ENCODE measurements around the gene BLZF1.

BLZF1 gene

DNA sequence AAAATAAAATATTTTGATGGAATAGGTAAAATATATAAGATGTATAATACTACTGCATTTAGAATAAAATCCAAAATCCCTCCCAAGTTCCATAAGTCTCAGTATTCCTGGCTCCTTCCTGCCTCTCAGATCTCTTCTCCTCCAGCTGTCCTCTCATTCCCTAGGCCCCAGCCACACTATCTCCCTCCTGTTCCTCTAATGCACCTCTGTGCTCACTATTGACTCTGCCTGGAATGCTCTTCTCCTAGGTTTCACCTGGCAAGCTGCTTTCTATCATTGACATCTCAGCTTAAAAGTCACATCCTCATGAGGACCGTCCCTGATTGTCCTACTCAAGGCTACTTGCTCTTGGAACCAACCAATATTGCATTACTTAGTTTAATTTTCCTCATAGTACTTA, 7.6 kb upstream of the BLZF1 start:
- H3K4me3 ChIP-seq (ENCODE audit: low read length in 2 of 2) = no peak overlapping the region

DNA sequence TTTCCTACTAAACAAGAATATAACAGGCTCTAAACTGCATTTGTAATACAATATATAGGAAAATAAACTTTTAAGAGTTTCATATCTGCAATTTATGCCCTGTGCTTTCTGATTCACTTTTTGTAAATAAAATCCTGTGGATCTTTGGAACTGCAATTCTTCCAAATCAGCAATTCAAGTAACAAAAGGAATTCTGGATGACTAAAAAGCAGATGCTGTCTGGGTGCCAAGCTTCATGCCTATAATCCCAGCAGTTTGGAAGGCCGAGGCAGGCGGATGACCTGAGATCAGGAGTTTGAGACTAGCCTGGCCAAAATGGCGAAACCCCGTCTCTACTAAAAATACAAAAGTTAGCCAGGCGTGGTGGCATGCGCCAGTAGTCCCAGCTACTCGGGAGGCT, 6.7 kb upstream of the BLZF1 start:
- Histone ChIP-seq H3K4me1 (ENCODE audit: control insufficient read depth in 2 of 2, insufficient read depth in 2 of 2, low read length in 2 of 2) (no peaks in the 10 kb centered on the region), H3K36me3 (ENCODE audit: control insufficient read depth in 2 of 2, insufficient read depth in 2 of 2, low read length in 2 of 2) (no peaks in the 10 kb centered on the region), H3K27me3 (ENCODE audit: control insufficient read depth in 2 of 2, insufficient read depth in 2 of 2, low read length in 2 of 2) (no peaks in the 10 kb centered on the region), H3K9ac (ENCODE audit: low read depth in 1 of 2, low read length in 2 of 2) (no peak overlapping the region), H3K27ac (ENCODE audit: low read depth in 2 of 2, low read length in 2 of 2) (no peak overlapping the region), H3K4me3 (ENCODE audit: low read length in 2 of 2) (no peak overlapping the region), H3K9me3 (ENCODE audit: control insufficient read depth in 2 of 2, low read length in 2 of 2) (no peaks in the 10 kb centered on the region)

More for the DNA sequence above, 7.6 kb upstream of the BLZF1 start:
- Histone ChIP-seq H3K36me3 (ENCODE audit: control insufficient read depth in 2 of 2, insufficient read depth in 2 of 2, low read length in 2 of 2) (no peaks in the 10 kb centered on the region), H3K4me1 (ENCODE audit: control insufficient read depth in 2 of 2, insufficient read depth in 2 of 2, low read length in 2 of 2) (no peaks in the 10 kb centered on the region), H3K9me3 (ENCODE audit: control insufficient read depth in 2 of 2, low read length in 2 of 2) (no peaks in the 10 kb centered on the region), H3K27ac (ENCODE audit: low read depth in 2 of 2, low read length in 2 of 2) (no peak overlapping the region), H3K9ac (ENCODE audit: low read depth in 1 of 2, low read length in 2 of 2) (no peak overlapping the region), H3K27me3 (ENCODE audit: control insufficient read depth in 2 of 2, insufficient read depth in 2 of 2, low read length in 2 of 2) (no peaks in the 10 kb centered on the region)

- Histone ChIP-seq H3K9me3 (ENCODE audit: control insufficient read depth in 2 of 2, low read length in 2 of 2) (no peaks in the 10 kb centered on the region), H3K4me1 (ENCODE audit: control insufficient read depth in 2 of 2, insufficient read depth in 2 of 2, low read length in 2 of 2) (peaks cover 4 to 6% of the 10 kb centered on the region in 2 donors), H3K27ac (ENCODE audit: low read depth in 2 of 2, low read length in 2 of 2) (no peak overlapping the region), H3K9ac (ENCODE audit: low read depth in 1 of 2, low read length in 2 of 2) (no peak overlapping the region), H3K36me3 (ENCODE audit: control insufficient read depth in 2 of 2, insufficient read depth in 2 of 2, low read length in 2 of 2) (no peaks in the 10 kb centered on the region), H3K27me3 (ENCODE audit: control insufficient read depth in 2 of 2, insufficient read depth in 2 of 2, low read length in 2 of 2) (no peaks in the 10 kb centered on the region), H3K4me3 (ENCODE audit: low read length in 2 of 2) (no peak overlapping the region)
These were observed 4.8 kb upstream of the BLZF1 start for GRCh38 chr1:169363046-169363730.

- H3K4me1 ChIP-seq (ENCODE audit: control insufficient read depth in 2 of 2, insufficient read depth in 2 of 2, low read length in 2 of 2) = peaks cover 6 to 13% of the 10 kb centered on the region in 2 donors
- H3K4me3 ChIP-seq (ENCODE audit: low read length in 2 of 2) = no peak overlapping the region
- no peaks in the 10 kb centered on the region for H3K9me3 ChIP-seq (ENCODE audit: control insufficient read depth in 2 of 2, low read length in 2 of 2)
- no peaks in the 10 kb centered on the region for H3K27me3 ChIP-seq (ENCODE audit: control insufficient read depth in 2 of 2, insufficient read depth in 2 of 2, low read length in 2 of 2)
- H3K36me3 ChIP-seq (ENCODE audit: control insufficient read depth in 2 of 2, insufficient read depth in 2 of 2, low read length in 2 of 2) = peaks cover 2 to 3% of the 10 kb centered on the region in 2 donors
- no peak overlapping the region for H3K9ac ChIP-seq (ENCODE audit: low read depth in 1 of 2, low read length in 2 of 2)
- no peak overlapping the region for H3K27ac ChIP-seq (ENCODE audit: low read depth in 2 of 2, low read length in 2 of 2)
These were observed 3.0 kb upstream of the BLZF1 start for GRCh38 chr1:169364948-169365347.

DNA sequence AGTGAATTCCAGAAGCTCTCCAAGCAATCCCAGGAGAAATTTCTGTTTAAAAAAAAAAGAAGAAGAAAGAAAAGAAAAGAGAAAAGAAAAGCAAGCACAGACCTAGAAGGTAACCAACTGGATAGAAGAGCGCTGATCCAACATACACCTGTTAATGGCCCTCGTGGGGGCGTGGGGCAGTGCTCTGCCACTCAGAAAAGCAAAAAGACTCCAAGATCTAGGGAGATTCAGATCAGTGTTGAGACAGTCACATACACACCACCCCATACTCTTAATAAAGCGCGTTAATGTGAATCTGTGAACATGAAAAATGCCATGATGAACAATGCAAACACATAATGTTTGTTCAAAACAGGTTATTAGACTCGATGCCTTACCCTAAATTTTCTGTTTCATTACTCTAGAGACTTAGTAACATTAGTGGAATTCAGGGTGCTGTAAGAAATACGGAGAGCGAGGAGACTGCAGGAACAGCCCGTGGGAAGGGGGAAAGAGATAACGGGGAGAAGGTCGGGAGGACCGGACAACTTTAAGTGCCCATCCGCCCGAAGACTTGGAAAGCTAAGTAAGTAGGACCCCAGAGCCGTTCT, 804 bp upstream of the BLZF1 start:
- Histone ChIP-seq H3K9ac (ENCODE audit: low read depth in 1 of 2, low read length in 2 of 2) (peak overlapping the region; percentile 54 to 60), H3K4me1 (ENCODE audit: control insufficient read depth in 2 of 2, insufficient read depth in 2 of 2, low read length in 2 of 2) (peaks cover 6 to 13% of the 10 kb centered on the region in 2 donors), H3K36me3 (ENCODE audit: control insufficient read depth in 2 of 2, insufficient read depth in 2 of 2, low read length in 2 of 2) (peaks cover 10 to 16% of the 10 kb centered on the region in 2 donors), H3K4me3 (ENCODE audit: low read length in 2 of 2) (peak overlapping the region; percentile 98 to 100), H3K27me3 (ENCODE audit: control insufficient read depth in 2 of 2, insufficient read depth in 2 of 2, low read length in 2 of 2) (no peaks in the 10 kb centered on the region), H3K9me3 (ENCODE audit: control insufficient read depth in 2 of 2, low read length in 2 of 2) (no peaks in the 10 kb centered on the region), H3K27ac (ENCODE audit: low read depth in 2 of 2, low read length in 2 of 2) (peak overlapping the region; percentile 49 to 50)

DNA sequence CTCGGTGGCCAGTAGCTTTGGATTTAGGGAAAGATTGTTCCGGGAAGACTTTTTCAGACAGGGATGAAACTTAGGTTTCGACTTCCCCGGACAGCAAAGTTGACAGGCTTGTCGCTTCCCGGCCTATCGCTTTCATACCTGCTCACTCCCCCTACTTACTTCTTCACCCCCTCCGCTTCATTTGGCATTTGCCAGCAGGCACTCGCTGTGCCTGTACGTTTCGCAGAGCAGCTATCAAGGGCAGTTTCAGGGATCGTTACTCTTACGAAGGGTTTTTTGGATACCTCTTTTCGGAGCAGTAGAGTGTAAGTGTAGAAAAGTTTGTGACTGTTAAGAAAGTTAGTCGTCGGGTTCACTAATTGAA, 393 bp downstream of the BLZF1 start:
- H3K27me3 ChIP-seq (ENCODE audit: control insufficient read depth in 2 of 2, insufficient read depth in 2 of 2, low read length in 2 of 2) = no peaks in the 10 kb centered on the region
- peak overlapping the region; percentile 81 to 89 for H3K27ac ChIP-seq (ENCODE audit: low read depth in 2 of 2, low read length in 2 of 2)
- H3K9ac ChIP-seq (ENCODE audit: low read depth in 1 of 2, low read length in 2 of 2) = peak overlapping the region; percentile 78 to 89
- peak overlapping the region; percentile 98 to 100 for H3K4me3 ChIP-seq (ENCODE audit: low read length in 2 of 2)
- peaks cover 6 to 13% of the 10 kb centered on the region in 2 donors for H3K4me1 ChIP-seq (ENCODE audit: control insufficient read depth in 2 of 2, insufficient read depth in 2 of 2, low read length in 2 of 2)
- H3K36me3 ChIP-seq (ENCODE audit: control insufficient read depth in 2 of 2, insufficient read depth in 2 of 2, low read length in 2 of 2) = peaks cover 14 to 21% of the 10 kb centered on the region in 2 donors
- H3K9me3 ChIP-seq (ENCODE audit: control insufficient read depth in 2 of 2, low read length in 2 of 2) = no peaks in the 10 kb centered on the region

DNA sequence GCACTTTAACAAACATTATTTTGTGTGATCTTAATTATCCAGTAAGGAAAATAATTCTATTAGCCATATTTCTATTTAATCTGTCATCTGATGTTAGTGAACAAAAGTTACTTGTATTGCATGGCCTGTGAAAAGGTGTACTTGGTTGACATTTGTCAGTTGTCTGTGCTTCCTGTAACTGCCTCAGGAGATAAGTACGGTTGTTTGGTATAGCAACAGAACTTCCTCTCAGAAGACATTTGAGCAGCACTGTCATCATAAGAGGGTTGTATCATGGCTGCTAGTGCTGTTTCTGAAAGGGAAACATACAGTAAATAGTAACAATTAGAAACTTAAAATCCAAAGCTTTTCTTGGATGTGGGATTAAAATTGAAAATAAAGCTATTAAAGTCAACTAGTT, 3.4 kb downstream of the BLZF1 start:
- peaks cover 18 to 23% of the 10 kb centered on the region in 2 donors for H3K36me3 ChIP-seq (ENCODE audit: control insufficient read depth in 2 of 2, insufficient read depth in 2 of 2, low read length in 2 of 2)

GRCh38 chr1:169381162-169381561, 13.2 kb downstream of the BLZF1 start:
- Histone ChIP-seq H3K9me3 (ENCODE audit: control insufficient read depth in 2 of 2, low read length in 2 of 2) (no peaks in the 10 kb centered on the region), H3K4me3 (ENCODE audit: low read length in 2 of 2) (no peak overlapping the region), H3K27me3 (ENCODE audit: control insufficient read depth in 2 of 2, insufficient read depth in 2 of 2, low read length in 2 of 2) (no peaks in the 10 kb centered on the region), H3K27ac (ENCODE audit: low read depth in 2 of 2, low read length in 2 of 2) (no peak overlapping the region), H3K4me1 (ENCODE audit: control insufficient read depth in 2 of 2, insufficient read depth in 2 of 2, low read length in 2 of 2) (no peaks in the 10 kb centered on the region), H3K9ac (ENCODE audit: low read depth in 1 of 2, low read length in 2 of 2) (no peak overlapping the region), H3K36me3 (ENCODE audit: control insufficient read depth in 2 of 2, insufficient read depth in 2 of 2, low read length in 2 of 2) (peaks cover 44 to 63% of the 10 kb centered on the region in 2 donors)

More for the DNA sequence above, 3.4 kb downstream of the BLZF1 start:
- Histone ChIP-seq H3K9me3 (ENCODE audit: control insufficient read depth in 2 of 2, low read length in 2 of 2) (no peaks in the 10 kb centered on the region), H3K27me3 (ENCODE audit: control insufficient read depth in 2 of 2, insufficient read depth in 2 of 2, low read length in 2 of 2) (no peaks in the 10 kb centered on the region), H3K27ac (ENCODE audit: low read depth in 2 of 2, low read length in 2 of 2) (no peak overlapping the region), H3K4me3 (ENCODE audit: low read length in 2 of 2) (no peak overlapping the region), H3K4me1 (ENCODE audit: control insufficient read depth in 2 of 2, insufficient read depth in 2 of 2, low read length in 2 of 2) (peaks cover 6 to 13% of the 10 kb centered on the region in 2 donors), H3K9ac (ENCODE audit: low read depth in 1 of 2, low read length in 2 of 2) (no peak overlapping the region)

DNA sequence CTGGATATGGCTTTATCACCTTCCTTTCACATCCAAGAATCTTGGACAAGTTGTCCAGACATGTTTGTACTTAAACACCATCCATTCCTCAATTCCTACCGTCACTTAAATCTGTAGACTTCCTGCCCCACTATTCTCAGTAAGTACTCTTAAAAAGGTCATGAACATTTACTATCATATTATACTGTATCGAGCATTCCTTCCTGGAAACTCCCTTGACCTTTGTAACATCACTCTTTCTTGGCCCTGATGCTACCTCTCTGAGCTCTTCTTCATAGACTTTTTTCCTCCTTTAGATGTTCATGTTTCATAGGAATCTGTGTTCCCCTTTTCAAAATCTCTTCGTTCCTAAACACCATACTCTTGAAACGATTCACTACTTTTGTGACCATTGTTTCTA, 15.5 kb downstream of the BLZF1 start:
- H3K4me1 ChIP-seq (ENCODE audit: control insufficient read depth in 2 of 2, insufficient read depth in 2 of 2, low read length in 2 of 2) = peaks cover 0 to 3% of the 10 kb centered on the region in 2 donors
- H3K27me3 ChIP-seq (ENCODE audit: control insufficient read depth in 2 of 2, insufficient read depth in 2 of 2, low read length in 2 of 2) = no peaks in the 10 kb centered on the region
- no peak overlapping the region for H3K27ac ChIP-seq (ENCODE audit: low read depth in 2 of 2, low read length in 2 of 2)
- no peak overlapping the region for H3K4me3 ChIP-seq (ENCODE audit: low read length in 2 of 2)
- H3K9me3 ChIP-seq (ENCODE audit: control insufficient read depth in 2 of 2, low read length in 2 of 2) = no peaks in the 10 kb centered on the region
- H3K9ac ChIP-seq (ENCODE audit: low read depth in 1 of 2, low read length in 2 of 2) = no peak overlapping the region
- peaks cover 27 to 48% of the 10 kb centered on the region in 2 donors for H3K36me3 ChIP-seq (ENCODE audit: control insufficient read depth in 2 of 2, insufficient read depth in 2 of 2, low read length in 2 of 2)

GRCh38 chr1:169387399-169387798, 19.4 kb downstream of the BLZF1 start:
- Histone ChIP-seq H3K9ac (ENCODE audit: low read depth in 1 of 2, low read length in 2 of 2) (no peak overlapping the region), H3K4me1 (ENCODE audit: control insufficient read depth in 2 of 2, insufficient read depth in 2 of 2, low read length in 2 of 2) (peaks cover 0 to 3% of the 10 kb centered on the region in 2 donors), H3K4me3 (ENCODE audit: low read length in 2 of 2) (no peak overlapping the region), H3K27ac (ENCODE audit: low read depth in 2 of 2, low read length in 2 of 2) (no peak overlapping the region), H3K27me3 (ENCODE audit: control insufficient read depth in 2 of 2, insufficient read depth in 2 of 2, low read length in 2 of 2) (no peaks in the 10 kb centered on the region), H3K9me3 (ENCODE audit: control insufficient read depth in 2 of 2, low read length in 2 of 2) (no peaks in the 10 kb centered on the region), H3K36me3 (ENCODE audit: control insufficient read depth in 2 of 2, insufficient read depth in 2 of 2, low read length in 2 of 2) (peaks cover 22 to 52% of the 10 kb centered on the region in 2 donors)
